ENCODE data around the gene SLC29A3.

DNA sequence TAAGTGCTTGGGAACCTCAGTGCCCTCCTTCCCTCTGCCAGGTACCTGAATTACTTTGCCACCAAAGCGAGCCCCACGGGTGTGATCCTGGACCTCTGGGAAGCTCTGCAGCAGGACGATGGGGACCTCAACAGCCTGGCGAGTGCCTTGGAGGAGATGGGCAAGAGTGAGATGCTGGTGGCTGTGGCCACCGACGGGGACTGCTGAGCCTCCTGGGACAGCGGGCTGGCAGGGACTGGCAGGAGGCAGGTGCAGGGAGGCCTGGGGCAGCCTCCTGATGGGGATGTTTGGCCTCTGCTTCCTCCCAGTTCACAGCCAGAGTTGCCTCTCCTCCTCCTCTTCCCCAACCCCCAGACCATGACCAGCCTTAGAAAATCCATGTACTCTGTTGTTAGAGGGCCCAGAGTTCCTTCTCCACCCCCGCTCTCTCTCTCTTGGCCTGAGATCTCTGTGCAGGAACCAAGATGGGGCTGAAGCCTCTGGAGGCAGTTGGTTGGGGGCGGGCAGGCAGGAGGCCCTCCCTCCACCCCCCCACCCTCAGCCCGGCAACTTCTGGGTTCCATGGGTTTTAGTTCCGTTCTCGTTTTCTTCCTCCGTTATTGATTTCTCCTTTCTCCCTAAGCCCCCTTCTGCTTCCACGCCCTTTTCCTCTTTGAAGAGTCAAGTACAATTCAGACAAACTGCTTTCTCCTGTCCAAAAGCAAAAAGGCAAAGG, 19.8 kb upstream of the SLC29A3 start:
- no peak for TF ChIP-seq EZH2 (IDR thresholded peaks at IDR 0.05; ENCODE audit: low read length, missing control alignments)
- TF ChIP-seq, protein P1, sequence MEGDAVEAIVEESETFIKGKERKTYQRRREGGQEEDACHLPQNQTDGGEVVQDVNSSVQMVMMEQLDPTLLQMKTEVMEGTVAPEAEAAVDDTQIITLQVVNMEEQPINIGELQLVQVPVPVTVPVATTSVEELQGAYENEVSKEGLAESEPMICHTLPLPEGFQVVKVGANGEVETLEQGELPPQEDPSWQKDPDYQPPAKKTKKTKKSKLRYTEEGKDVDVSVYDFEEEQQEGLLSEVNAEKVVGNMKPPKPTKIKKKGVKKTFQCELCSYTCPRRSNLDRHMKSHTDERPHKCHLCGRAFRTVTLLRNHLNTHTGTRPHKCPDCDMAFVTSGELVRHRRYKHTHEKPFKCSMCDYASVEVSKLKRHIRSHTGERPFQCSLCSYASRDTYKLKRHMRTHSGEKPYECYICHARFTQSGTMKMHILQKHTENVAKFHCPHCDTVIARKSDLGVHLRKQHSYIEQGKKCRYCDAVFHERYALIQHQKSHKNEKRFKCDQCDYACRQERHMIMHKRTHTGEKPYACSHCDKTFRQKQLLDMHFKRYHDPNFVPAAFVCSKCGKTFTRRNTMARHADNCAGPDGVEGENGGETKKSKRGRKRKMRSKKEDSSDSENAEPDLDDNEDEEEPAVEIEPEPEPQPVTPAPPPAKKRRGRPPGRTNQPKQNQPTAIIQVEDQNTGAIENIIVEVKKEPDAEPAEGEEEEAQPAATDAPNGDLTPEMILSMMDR (conservative IDR thresholded peaks at IDR 0.05 in 1 of 2, IDR thresholded peaks at IDR 0.05 in 1 of 2; ENCODE audit: low read depth in 1 of 2, low read length in 2 of 2): no peak
